T-helper 1 cell treated with Interleukin-12 subunit alpha and Interleukin-12 subunit beta and Interleukin-4 antibody, amounts not matched to agents 30 μg/mL and 1 μg/mL, for 36 hours (primary cell): ENCODE results near the gene PTK7.
"Not testable (repeated sequence)": the region's sequence is repeated elsewhere in the genome, so short reads cannot be mapped to it uniquely, and the experiment has no call there.

Experiments
- H3K27ac Mint-ChIP-seq: one replicate; pipeline ENCODE4 v1.8.0; 2021; ENCODE audit warnings: mild to moderate bottlenecking, mixed read lengths
- H3K27me3 Mint-ChIP-seq: one replicate; pipeline ENCODE4 v1.8.0; 2021; ENCODE audit warnings: low read depth, mixed read lengths
- H3K36me3 Mint-ChIP-seq: one replicate; pipeline ENCODE4 v1.8.0; 2021; ENCODE audit warnings: low read depth, mixed read lengths
- H3K4me1 Mint-ChIP-seq: one replicate; pipeline ENCODE4 v1.8.0; 2021; ENCODE audit warnings: low read depth, mixed read lengths
- H3K4me3 Mint-ChIP-seq: one replicate; pipeline ENCODE4 v1.8.0; 2021; ENCODE audit warnings: mild to moderate bottlenecking, moderate library complexity, mixed read lengths
- H3K9me3 Mint-ChIP-seq: one replicate; pipeline ENCODE4 v1.8.0; 2021; ENCODE audit warnings: mixed read lengths

PTK7 gene

GRCh38 chr6:43075670-43076463, at the start of gene PTK7:
Gene PTK7, plus strand, starts transcription at chr6:43076314. Its CDS starts 175 bp downstream, at chr6:43076489.
- Mint-ChIP-seq H3K36me3 (peaks cover 3% of the 10 kb centered on the region), H3K27me3 (peaks cover 40% of the 10 kb centered on the region), H3K27ac (no peak within 1 kb of the TSS), H3K4me1 (peaks cover 1% of the 10 kb centered on the region), H3K4me3 (peak within 1 kb of the TSS; percentile 34), H3K9me3 (no peaks in the 10 kb centered on the region)

DNA sequence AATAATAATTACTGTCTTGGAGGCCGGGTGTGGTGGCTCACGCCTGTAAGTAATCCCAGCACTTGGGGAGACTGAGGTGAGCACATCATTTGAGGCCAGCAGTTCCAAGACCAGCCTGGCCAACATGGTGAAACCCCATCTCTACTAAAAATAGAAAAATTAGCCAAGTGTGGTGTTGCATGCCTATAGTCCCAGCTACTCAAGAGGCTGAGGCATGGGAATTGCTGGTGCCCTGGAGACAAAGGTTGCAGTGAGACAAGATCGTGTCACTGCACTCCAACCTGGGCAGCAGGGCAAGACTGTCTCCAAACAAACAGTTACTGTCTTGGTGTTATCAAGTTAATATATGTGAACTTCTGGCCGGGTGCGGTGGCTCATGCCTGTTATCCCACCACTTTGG, 49.7 kb upstream of the PTK7 start:
- H3K36me3 Mint-ChIP-seq: peaks cover 39% of the 10 kb centered on the region
- no peaks in the 10 kb centered on the region for H3K27me3 Mint-ChIP-seq
- H3K27ac Mint-ChIP-seq: no peak overlapping the region
- H3K4me1 Mint-ChIP-seq: peaks cover 13% of the 10 kb centered on the region
- no peaks in the 10 kb centered on the region for H3K9me3 Mint-ChIP-seq
- no peak overlapping the region for H3K4me3 Mint-ChIP-seq

GRCh38 chr6:43029120-43029519, 47.0 kb upstream of the PTK7 start:
- Mint-ChIP-seq H3K4me3 (no peak overlapping the region), H3K9me3 (no peaks in the 10 kb centered on the region), H3K27me3 (no peaks in the 10 kb centered on the region), H3K36me3 (peaks cover 50% of the 10 kb centered on the region), H3K27ac (no peak overlapping the region), H3K4me1 (peaks cover 9% of the 10 kb centered on the region)

- peaks cover 40% of the 10 kb centered on the region for H3K36me3 Mint-ChIP-seq
- no peaks in the 10 kb centered on the region for H3K4me1 Mint-ChIP-seq
- H3K27me3 Mint-ChIP-seq: no peaks in the 10 kb centered on the region
- H3K27ac Mint-ChIP-seq: no peak overlapping the region
- no peaks in the 10 kb centered on the region for H3K9me3 Mint-ChIP-seq
- H3K4me3 Mint-ChIP-seq: no peak overlapping the region
These were observed 43.8 kb upstream of the PTK7 start for GRCh38 chr6:43032326-43032725.

- peaks cover 39% of the 10 kb centered on the region for H3K36me3 Mint-ChIP-seq
- H3K27ac Mint-ChIP-seq: no peak overlapping the region
- no peaks in the 10 kb centered on the region for H3K9me3 Mint-ChIP-seq
- H3K4me1 Mint-ChIP-seq: no peaks in the 10 kb centered on the region
- H3K4me3 Mint-ChIP-seq: no peak overlapping the region
- H3K27me3 Mint-ChIP-seq: no peaks in the 10 kb centered on the region
These were observed 42.5 kb upstream of the PTK7 start for GRCh38 chr6:43033496-43034189.

DNA sequence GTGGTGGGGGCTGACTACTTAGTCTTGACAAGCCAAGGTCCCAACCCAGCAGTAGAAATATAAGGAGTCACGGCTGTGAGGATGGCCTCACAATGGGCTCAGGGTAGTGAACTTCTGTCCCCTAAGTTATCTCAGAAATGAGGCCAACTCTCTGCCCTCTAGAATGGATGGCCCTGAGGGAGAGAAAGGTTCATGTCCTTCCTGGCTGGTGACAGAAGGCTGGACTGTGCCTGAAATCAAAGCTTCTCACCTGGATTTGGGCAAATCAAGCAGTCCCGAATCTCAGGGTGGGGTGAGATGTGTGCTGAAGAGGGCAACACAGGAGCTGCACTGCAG, 42.0 kb upstream of the PTK7 start:
- Mint-ChIP-seq H3K9me3 (no peaks in the 10 kb centered on the region), H3K4me3 (no peak overlapping the region), H3K27ac (no peak overlapping the region), H3K36me3 (peaks cover 35% of the 10 kb centered on the region), H3K27me3 (no peaks in the 10 kb centered on the region), H3K4me1 (no peaks in the 10 kb centered on the region)

- Mint-ChIP-seq H3K27ac (no peak overlapping the region), H3K36me3 (peaks cover 28% of the 10 kb centered on the region), H3K4me1 (no peaks in the 10 kb centered on the region), H3K9me3 (no peaks in the 10 kb centered on the region), H3K27me3 (no peaks in the 10 kb centered on the region), H3K4me3 (no peak overlapping the region)
These were observed 40.5 kb upstream of the PTK7 start for GRCh38 chr6:43035495-43036194.

DNA sequence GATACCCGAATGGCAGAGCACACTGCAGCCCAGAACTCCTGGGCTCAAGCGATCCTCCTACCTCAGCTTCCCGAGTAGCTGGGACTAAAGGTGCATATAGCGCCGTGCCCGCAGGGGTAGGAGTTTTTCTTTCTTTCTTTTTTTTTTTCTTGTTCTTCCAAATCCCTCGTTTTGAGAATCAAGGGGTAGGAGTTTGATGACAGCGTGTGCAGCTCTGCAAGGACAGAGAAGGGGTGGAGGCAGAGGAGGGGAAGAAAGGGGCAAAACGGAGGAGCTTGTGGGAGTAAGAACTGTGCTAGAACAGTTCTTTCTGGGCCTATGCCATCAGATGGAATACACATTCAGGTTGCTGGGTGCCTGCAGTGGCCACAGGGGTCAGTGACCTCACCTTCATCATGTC, 39.4 kb upstream of the PTK7 start:
- no peak overlapping the region for H3K27ac Mint-ChIP-seq
- no peaks in the 10 kb centered on the region for H3K4me1 Mint-ChIP-seq
- H3K36me3 Mint-ChIP-seq: peaks cover 28% of the 10 kb centered on the region
- H3K27me3 Mint-ChIP-seq: no peaks in the 10 kb centered on the region
- no peak overlapping the region for H3K4me3 Mint-ChIP-seq
- H3K9me3 Mint-ChIP-seq: no peaks in the 10 kb centered on the region

GRCh38 chr6:43037197-43037596, 38.9 kb upstream of the PTK7 start:
- Mint-ChIP-seq H3K36me3 (peaks cover 27% of the 10 kb centered on the region), H3K9me3 (no peaks in the 10 kb centered on the region), H3K4me1 (no peaks in the 10 kb centered on the region), H3K27ac (no peak overlapping the region), H3K4me3 (no peak overlapping the region), H3K27me3 (no peaks in the 10 kb centered on the region)

GRCh38 chr6:43037706-43038105, 38.4 kb upstream of the PTK7 start:
- Mint-ChIP-seq H3K27me3 (no peaks in the 10 kb centered on the region), H3K9me3 (no peaks in the 10 kb centered on the region), H3K27ac (no peak overlapping the region), H3K36me3 (peaks cover 28% of the 10 kb centered on the region), H3K4me1 (no peaks in the 10 kb centered on the region), H3K4me3 (no peak overlapping the region)

GRCh38 chr6:43038727-43039126, 37.4 kb upstream of the PTK7 start:
- H3K27me3 Mint-ChIP-seq: no peaks in the 10 kb centered on the region
- H3K9me3 Mint-ChIP-seq: no peaks in the 10 kb centered on the region
- H3K4me3 Mint-ChIP-seq: no peak overlapping the region
- peaks cover 25% of the 10 kb centered on the region for H3K36me3 Mint-ChIP-seq
- H3K4me1 Mint-ChIP-seq: no peaks in the 10 kb centered on the region
- H3K27ac Mint-ChIP-seq: no peak overlapping the region

DNA sequence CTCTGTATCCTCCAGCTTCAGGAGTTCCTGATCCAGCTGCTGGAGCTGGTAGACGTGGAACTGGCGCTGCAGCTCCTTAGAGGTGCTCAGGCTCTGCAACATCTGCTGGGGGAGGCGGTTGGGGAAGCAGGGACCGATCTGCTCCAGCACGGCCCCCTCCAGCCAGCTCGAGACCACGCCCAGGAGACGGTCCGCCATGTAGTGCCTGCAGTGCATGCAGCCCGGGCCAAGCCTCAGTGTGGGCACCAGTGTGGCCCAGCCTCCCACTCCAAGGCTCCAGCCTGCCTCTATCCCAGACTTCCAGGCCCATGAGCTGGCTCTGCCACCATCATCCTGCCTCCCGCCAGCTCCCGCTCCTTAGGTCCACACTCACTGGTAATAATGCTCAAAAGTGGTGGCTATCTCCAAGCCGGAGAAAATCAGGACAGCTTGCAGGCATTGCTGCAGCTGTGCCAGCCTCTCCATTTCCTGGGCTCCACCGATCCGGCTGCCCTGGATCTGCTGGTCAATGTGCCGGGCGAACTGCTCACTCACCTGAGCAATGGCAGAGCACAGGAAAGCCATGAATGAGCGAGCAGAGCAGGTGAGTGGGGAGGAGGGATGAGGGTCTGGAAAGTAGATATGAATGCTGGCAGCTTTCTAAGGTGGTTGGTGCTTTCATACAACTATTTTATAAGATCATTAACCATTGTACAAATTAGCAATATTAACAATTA, 35.4 kb upstream of the PTK7 start:
- Mint-ChIP-seq H3K4me3 (no peak overlapping the region), H3K36me3 (peaks cover 21% of the 10 kb centered on the region), H3K27ac (no peak overlapping the region), H3K9me3 (no peaks in the 10 kb centered on the region), H3K27me3 (no peaks in the 10 kb centered on the region), H3K4me1 (no peaks in the 10 kb centered on the region)

DNA sequence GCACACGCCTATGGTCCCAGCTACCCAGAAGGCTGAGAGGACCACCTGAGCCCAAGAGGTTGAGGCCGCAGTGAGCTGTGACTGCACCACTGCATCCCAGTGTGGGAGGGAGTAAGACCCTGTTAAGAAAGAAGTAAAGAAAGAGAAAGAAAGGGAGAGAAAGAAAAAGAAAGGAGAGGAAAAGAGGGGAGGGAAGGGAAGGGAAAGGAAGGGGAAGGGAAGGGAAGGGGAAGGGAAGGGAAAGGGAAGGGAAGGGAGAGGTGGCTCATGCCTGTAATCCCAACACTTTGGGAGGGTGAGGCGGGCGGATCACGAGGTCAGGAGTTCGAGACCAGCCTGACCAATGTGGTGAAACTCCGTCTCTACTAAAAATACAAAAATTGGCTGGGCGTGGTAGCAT, 34.6 kb upstream of the PTK7 start:
- H3K9me3 Mint-ChIP-seq, H3K27ac Mint-ChIP-seq, H3K27me3 Mint-ChIP-seq, H3K4me1 Mint-ChIP-seq, H3K4me3 Mint-ChIP-seq: not testable (repeated sequence)
- peaks cover 19% of the 10 kb centered on the region for H3K36me3 Mint-ChIP-seq

DNA sequence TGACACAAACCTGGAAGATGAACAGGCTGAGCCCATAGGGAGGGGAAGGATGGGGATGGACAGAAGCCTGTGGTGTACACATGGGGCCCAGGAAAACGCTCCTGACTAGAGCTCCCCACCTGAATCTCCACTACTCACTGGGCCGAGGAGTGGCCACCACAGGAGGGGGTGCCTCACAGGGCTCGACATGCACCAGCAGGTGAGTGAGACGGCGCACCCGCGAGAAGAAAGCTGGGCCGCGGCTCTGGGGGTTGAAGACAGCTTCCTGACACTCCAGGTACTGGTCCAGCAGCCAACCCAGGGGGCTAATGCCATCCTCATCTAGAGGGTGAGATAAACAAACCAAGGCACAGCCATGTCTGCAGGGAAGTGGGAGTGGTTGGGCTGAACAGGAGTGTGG, 32.8 kb upstream of the PTK7 start:
- Mint-ChIP-seq H3K9me3 (no peaks in the 10 kb centered on the region), H3K36me3 (peaks cover 13% of the 10 kb centered on the region), H3K27ac (no peak overlapping the region), H3K4me1 (peaks cover 1% of the 10 kb centered on the region), H3K27me3 (no peaks in the 10 kb centered on the region), H3K4me3 (no peak overlapping the region)
